HG02763 (cell line): ENCODE results near the gene DNAH6.

Experiments used
- ATAC-seq: cut with Tn5 transposase; IDR thresholded peaks from one replicate; pipeline ENCODE4 v1.9.1; 2021; ENCODE audit warnings: mild to moderate bottlenecking, moderate library complexity; ENCODE audit not compliant: unreplicated experiment

The DNAH6 gene

GRCh38 chr2:84830758-84831500, 314.6 kb downstream of the DNAH6 start:
- no peak for ATAC-seq

- ATAC-seq = peak; percentile 86
Observed at GRCh38 chr2:84832772-84833461, 316.6 kb downstream of the DNAH6 start.

DNA sequence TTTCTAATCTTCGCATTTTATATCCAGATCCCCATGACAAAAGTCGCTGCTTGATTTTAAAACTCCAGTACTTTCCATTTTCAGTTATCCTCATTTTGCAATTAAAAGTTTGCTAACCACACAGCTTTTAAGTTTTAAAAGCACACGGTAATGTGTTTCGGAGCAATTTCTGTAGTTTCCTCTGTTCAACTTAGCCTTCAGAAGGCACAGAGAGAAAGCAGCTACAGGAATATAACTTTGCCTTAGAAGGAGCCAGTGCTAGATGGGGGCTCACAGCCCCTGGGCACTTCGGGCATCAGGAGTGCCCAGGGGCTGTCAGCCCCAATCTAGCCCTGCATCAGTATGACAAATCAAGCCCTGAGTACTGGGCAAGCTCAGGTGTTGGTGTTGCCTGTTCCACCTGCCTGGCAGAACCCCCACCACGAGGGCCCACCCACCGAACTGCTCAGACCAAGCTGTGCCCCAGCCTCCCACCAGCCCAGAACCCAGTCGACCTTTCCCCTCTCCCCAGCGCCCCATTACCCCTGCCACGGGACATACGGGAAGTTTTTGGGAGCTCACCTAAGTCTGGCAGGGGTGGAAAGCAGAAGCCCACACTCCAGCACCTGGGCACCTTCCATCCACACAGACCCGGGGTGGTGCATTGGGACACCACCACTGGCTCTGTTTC, 317.3 kb downstream of the DNAH6 start:
- no peak for ATAC-seq

DNA sequence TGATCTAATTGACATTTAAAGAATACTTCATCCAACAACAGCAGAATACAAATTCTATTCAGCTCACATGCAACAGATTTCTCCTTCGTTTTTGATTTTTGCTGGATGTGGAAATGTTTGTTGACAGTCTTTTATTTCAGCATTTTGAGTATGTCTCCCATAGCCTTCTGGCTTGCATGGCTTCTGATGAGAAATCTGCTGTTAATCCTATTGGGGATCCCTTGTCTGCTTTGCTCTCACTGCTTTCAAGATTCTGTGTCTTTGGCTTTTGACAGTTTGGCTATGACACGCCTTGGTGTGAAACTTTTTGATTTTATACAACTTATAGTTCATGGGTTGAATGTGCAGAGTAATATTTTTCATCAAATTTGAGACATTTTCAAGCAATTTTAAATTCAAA, 319.9 kb downstream of the DNAH6 start:
- no peak for ATAC-seq

GRCh38 chr2:84838434-84839145, 322.3 kb downstream of the DNAH6 start:
- no peak for ATAC-seq

DNA sequence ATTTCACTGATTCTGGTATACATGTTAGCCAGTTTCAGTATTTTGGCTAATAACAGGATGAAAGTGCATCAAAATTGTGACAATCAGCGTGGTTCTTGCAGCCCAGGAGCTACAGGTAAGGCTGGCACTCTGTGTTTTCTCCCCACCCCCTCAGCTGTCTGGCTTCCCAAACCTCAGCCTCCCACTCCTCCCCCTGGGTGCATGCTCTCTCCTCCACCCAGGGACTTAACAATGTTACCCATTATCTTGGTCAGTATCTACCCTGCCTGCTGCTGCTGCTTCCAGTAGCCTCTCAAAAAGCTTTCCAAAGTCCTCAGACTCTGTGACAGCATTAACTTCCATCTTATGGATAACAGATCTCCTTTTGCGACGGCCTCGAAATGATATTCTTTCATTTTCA, 323.6 kb downstream of the DNAH6 start:
- ATAC-seq = no peak

GRCh38 chr2:84840306-84840705, 324.0 kb downstream of the DNAH6 start:
- no peak for ATAC-seq

- no peak for ATAC-seq
Observed at GRCh38 chr2:84841577-84841976, 325.3 kb downstream of the DNAH6 start.

GRCh38 chr2:84844141-84844540, 327.8 kb downstream of the DNAH6 start:
- no peak for ATAC-seq

DNA sequence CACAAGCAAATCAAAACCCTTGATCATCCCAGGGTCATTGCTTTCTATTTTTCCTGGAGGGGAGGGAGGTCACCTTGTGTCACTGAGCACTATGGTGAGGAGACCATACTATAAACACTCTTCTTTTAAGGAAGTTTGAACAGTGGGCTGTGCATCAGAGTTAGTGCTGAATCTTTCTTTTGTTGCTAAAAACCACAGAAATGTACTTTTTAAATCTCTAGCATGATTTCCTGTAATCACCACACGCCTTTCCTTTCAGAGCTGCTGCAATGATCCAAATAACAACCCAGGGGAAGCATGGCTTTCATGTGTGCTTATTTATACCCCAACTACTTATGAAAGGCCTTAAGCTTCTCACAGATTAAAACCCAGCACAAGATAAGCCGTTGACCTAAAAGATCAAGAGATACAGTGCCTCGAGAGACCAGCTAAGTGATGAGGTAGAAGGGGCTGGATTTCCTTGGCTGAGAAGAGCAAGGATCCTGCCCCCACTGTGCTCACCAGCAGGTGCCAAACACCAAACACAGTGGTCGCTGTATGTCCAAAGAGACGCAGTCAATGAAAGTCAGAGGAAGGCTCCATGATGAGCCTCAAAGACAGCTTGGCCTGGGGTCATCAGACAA, 329.9 kb downstream of the DNAH6 start:
- no peak for ATAC-seq

GRCh38 chr2:84846741-84847142, 330.4 kb downstream of the DNAH6 start:
- ATAC-seq = no peak

GRCh38 chr2:84847326-84848050, 331.2 kb downstream of the DNAH6 start:
- no peak for ATAC-seq

- ATAC-seq = no peak
Observed at GRCh38 chr2:84849271-84849952, 333.1 kb downstream of the DNAH6 start.

GRCh38 chr2:84850471-84850870, 334.2 kb downstream of the DNAH6 start:
- ATAC-seq = no peak

- no peak for ATAC-seq
Observed at GRCh38 chr2:84851876-84852275, 335.6 kb downstream of the DNAH6 start.

- ATAC-seq = no peak
Observed at GRCh38 chr2:84854850-84855249, 338.6 kb downstream of the DNAH6 start.

DNA sequence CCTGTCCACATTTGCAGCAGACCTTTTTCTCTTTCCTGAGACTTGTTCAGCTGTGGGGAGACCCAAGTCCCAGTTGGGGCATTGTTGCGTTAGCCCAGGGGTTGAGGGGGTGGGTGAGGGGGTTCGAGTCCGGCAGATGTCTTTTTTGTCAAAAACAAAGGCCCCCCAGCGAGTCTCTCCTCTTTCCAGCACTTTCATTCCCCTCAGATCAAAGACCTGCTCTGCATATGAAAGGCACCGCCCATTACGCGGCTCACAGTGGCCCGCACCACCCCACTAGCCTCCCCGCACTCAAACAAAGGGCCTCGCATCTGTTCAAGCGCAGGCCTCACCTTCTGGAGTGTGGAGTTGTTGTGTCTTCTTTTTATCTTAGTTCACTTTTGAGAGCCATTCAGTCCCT, 339.4 kb downstream of the DNAH6 start:
- ATAC-seq = no peak

GRCh38 chr2:84856787-84857186, 340.5 kb downstream of the DNAH6 start:
- ATAC-seq = no peak

DNA sequence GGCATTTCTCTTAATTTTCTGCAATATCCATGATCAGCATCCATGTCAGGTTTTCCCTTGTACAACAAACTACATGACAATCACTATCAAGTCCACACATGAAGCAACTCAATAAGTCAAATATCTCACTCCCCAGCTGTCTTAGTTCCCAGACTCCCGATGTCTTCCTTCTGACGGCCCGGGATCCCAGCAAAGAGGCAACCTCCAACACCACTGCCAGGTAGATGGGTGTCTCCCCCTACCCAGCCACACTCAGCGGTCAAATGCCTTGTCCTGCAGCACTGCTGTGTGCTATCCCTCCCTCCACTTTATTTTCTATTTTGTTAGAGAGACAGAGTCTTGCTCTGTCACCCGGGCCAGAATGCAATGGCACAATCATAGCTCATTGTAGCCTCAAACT, 341.3 kb downstream of the DNAH6 start:
- ATAC-seq = no peak

- no peak for ATAC-seq
Observed at GRCh38 chr2:84858123-84858522, 341.8 kb downstream of the DNAH6 start.
